MM.1S (cell line): ENCODE data around the gene GBF1.

Source experiments
- DNase-seq: peaks from one replicate; pipeline ENCODE4 v3.0.0-alpha.2; 2015
- H2AFZ ChIP-seq: fragments of 300-600 bp; sonication (generic); 2 replicates; pipeline ENCODE4 v1.6.0; 2016; ENCODE audit warnings: antibody characterized with exemption, low read length
- H3F3A ChIP-seq: fragments of 300-600 bp; sonication (generic); 2 replicates; pipeline ENCODE4 v1.6.1; 2016; ENCODE audit warnings: mild to moderate bottlenecking, antibody characterized with exemption, low read length, moderate library complexity, mixed read lengths; ENCODE audit not compliant: insufficient read depth
- H3K27ac ChIP-seq: fragments of 300-600 bp; sonication (generic); 2 replicates; pipeline ENCODE4 v1.5.1; 2016; ENCODE audit warnings: mild to moderate bottlenecking, low read length
- H3K27me3 ChIP-seq: fragments of 300-600 bp; sonication (generic); replicated peaks from 2 replicates; pipeline ENCODE4 v1.6.0; 2016; ENCODE audit warnings: low read length; ENCODE audit not compliant: insufficient read depth
- H3K36me3 ChIP-seq: fragments of 300-600 bp; sonication (generic); replicated peaks from 2 replicates; pipeline ENCODE4 v1.6.1; 2016; ENCODE audit warnings: mild to moderate bottlenecking, low read length, mixed read lengths; ENCODE audit not compliant: insufficient read depth
- H3K4me1 ChIP-seq: fragments of 300-600 bp; sonication (generic); 2 replicates; pipeline ENCODE4 v1.6.1; 2016; ENCODE audit warnings: low read length, mixed read lengths
- H3K4me2 ChIP-seq: fragments of 300-600 bp; sonication (generic); 2 replicates; pipeline ENCODE4 v1.6.0; 2016; ENCODE audit warnings: low read depth, low read length
- H3K4me3 ChIP-seq: fragments of 300-600 bp; sonication (generic); 2 replicates; pipeline ENCODE4 v1.5.1; 2016; ENCODE audit warnings: low read length, mixed read lengths
- H3K79me2 ChIP-seq: fragments of 300-600 bp; sonication (generic); 2 replicates; pipeline ENCODE4 v1.6.1; 2016; ENCODE audit warnings: mixed run types, low read length, mixed read lengths
- H3K9ac ChIP-seq: fragments of 300-600 bp; sonication (generic); 2 replicates; pipeline ENCODE4 v1.6.1; 2016; ENCODE audit warnings: low read length, mixed read lengths
- H3K9me2 ChIP-seq: fragments of 300-600 bp; sonication (generic); replicated peaks from 2 replicates; pipeline ENCODE4 v1.6.1; 2016; ENCODE audit warnings: mild to moderate bottlenecking, low read length, mixed read lengths; ENCODE audit not compliant: insufficient read depth
- H3K9me3 ChIP-seq: fragments of 300-600 bp; sonication (generic); replicated peaks from 2 replicates; pipeline ENCODE4 v1.6.1; 2016; ENCODE audit warnings: mild to moderate bottlenecking, low read length, mixed read lengths; ENCODE audit not compliant: insufficient read depth
- H4K20me1 ChIP-seq: fragments of 300-600 bp; sonication (generic); 2 replicates; pipeline ENCODE4 v1.6.1; 2016; ENCODE audit warnings: mild to moderate bottlenecking, low read length, moderate library complexity, mixed read lengths; ENCODE audit not compliant: insufficient read depth
- CTCF ChIP-seq: fragments of 300-600 bp; sonication (generic); IDR thresholded peaks from 2 replicates; pipeline ENCODE4 v1.5.1; 2016; ENCODE audit warnings: antibody characterized with exemption, low read length, mixed read lengths
- EZH2 ChIP-seq: fragments of 300-600 bp; sonication (generic); optimal IDR thresholded peaks from 2 replicates; pipeline ENCODE3; 2017; ENCODE audit warnings: low read depth, mild to moderate bottlenecking, antibody characterized with exemption, low read length, mixed read lengths
- EZH2phosphoT487 ChIP-seq: fragments of 300-600 bp; sonication (generic); IDR thresholded peaks from 2 replicates; pipeline ENCODE4 v1.6.1; 2018; ENCODE audit warnings: antibody characterized with exemption, low read length

The GBF1 gene

GRCh38 chr10:102309236-102309635 lies 63.9 kb downstream of the GBF1 start:
- no peaks in the 10 kb centered on the region for H3K9me3 ChIP-seq
- H3K9me2 ChIP-seq: no peaks in the 10 kb centered on the region
- H3F3A ChIP-seq: no peaks in the 10 kb centered on the region
- no peaks in the 10 kb centered on the region for H3K36me3 ChIP-seq
- H3K4me3 ChIP-seq: no peak overlapping the region
- H3K9ac ChIP-seq: no peak overlapping the region
- no peak overlapping the region for H3K27ac ChIP-seq
- 0 out of 2 replicates have a peak, but pooled peaks cover 5% of the 10 kb centered on the region for H4K20me1 ChIP-seq
- no peak overlapping the region for H3K4me2 ChIP-seq
- H3K4me1 ChIP-seq: no peaks in the 10 kb centered on the region
- H2AFZ ChIP-seq: no peak overlapping the region
- DNase-seq: no peak
- peaks cover 88% of the 10 kb centered on the region for H3K79me2 ChIP-seq
- TF ChIP-seq CTCF: no peak
- no peak for TF ChIP-seq EZH2phosphoT487
- TF ChIP-seq EZH2: no peak
- no peaks in the 10 kb centered on the region for H3K27me3 ChIP-seq

GRCh38 chr10:102309916-102310315 lies 64.6 kb downstream of the GBF1 start:
- Histone ChIP-seq H4K20me1 (0 out of 2 replicates have a peak, but pooled peaks cover 5% of the 10 kb centered on the region), H3K36me3 (no peaks in the 10 kb centered on the region), H3K27me3 (no peaks in the 10 kb centered on the region), H3K27ac (no peak overlapping the region), H3K9me2 (no peaks in the 10 kb centered on the region), H3K9ac (no peak overlapping the region), H3F3A (no peaks in the 10 kb centered on the region), H3K9me3 (no peaks in the 10 kb centered on the region), H3K4me2 (no peak overlapping the region), H3K4me1 (no peaks in the 10 kb centered on the region), H3K79me2 (peaks cover 88% of the 10 kb centered on the region), H2AFZ (no peak overlapping the region), H3K4me3 (no peak overlapping the region)
- TF ChIP-seq CTCF: no peak
- TF ChIP-seq EZH2phosphoT487: no peak
- no peak for TF ChIP-seq EZH2
- no peak for DNase-seq

- Histone ChIP-seq H3K9me3 (no peaks in the 10 kb centered on the region), H4K20me1 (0 out of 2 replicates have a peak, but pooled peaks cover 5% of the 10 kb centered on the region), H3K4me2 (no peak overlapping the region), H3K79me2 (peaks cover 89% of the 10 kb centered on the region), H2AFZ (no peak overlapping the region), H3K9ac (no peak overlapping the region), H3K4me3 (no peak overlapping the region), H3K27ac (no peak overlapping the region), H3K36me3 (no peaks in the 10 kb centered on the region), H3K9me2 (no peaks in the 10 kb centered on the region), H3K4me1 (no peaks in the 10 kb centered on the region), H3K27me3 (no peaks in the 10 kb centered on the region), H3F3A (no peaks in the 10 kb centered on the region)
- DNase-seq: no peak
- no peak for TF ChIP-seq EZH2phosphoT487
- no peak for TF ChIP-seq EZH2
- no peak for TF ChIP-seq CTCF
Measured at GRCh38 chr10:102310361-102311024, 65.2 kb downstream of the GBF1 start.
